Fibroblast of the conjunctiva (primary cell): ENCODE measurements around the gene KRT83.
"Not testable (repeated sequence)": the region's sequence is repeated elsewhere in the genome, so short reads cannot be mapped to it uniquely, and the experiment has no call there.

Experiments used
- DNase-seq: peaks from one replicate; pipeline ENCODE4 v3.0.0-alpha.2; 2010; ENCODE audit warnings: low read depth

KRT83 gene

GRCh38 chr12:52286857-52287785 is 34.1 kb downstream of the KRT83 start:
- not testable (repeated sequence) for DNase-seq

- no peak for DNase-seq
These were observed 35.2 kb downstream of the KRT83 start for GRCh38 chr12:52285851-52286530.

DNA sequence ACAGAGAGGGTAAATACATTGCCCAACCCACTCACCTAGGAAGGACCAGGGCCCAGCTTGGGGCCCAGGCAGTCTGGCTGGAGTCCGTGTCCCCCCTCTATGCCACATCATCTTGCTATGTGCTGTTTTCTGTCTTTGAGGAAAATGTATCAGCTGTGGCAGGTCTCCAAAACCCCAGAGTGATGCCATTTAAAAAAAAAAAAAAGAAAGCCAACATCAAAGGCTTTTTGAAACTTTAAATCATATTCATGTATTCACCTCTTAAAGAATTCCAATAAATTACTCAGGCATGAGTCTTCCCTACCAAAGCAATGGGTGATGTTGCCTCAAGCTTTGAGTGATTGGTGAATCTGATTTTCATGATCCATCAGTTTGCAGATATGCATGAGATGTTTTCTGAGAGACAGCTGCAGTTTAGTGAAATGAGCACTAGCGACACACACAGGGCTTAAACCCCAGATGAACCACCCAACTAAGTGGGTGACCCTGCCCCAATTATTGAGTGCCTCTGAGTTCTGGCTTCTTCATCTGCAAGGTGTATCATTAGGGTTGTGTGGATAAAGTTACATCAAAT is 35.9 kb downstream of the KRT83 start:
- DNase-seq, result no peak

DNA sequence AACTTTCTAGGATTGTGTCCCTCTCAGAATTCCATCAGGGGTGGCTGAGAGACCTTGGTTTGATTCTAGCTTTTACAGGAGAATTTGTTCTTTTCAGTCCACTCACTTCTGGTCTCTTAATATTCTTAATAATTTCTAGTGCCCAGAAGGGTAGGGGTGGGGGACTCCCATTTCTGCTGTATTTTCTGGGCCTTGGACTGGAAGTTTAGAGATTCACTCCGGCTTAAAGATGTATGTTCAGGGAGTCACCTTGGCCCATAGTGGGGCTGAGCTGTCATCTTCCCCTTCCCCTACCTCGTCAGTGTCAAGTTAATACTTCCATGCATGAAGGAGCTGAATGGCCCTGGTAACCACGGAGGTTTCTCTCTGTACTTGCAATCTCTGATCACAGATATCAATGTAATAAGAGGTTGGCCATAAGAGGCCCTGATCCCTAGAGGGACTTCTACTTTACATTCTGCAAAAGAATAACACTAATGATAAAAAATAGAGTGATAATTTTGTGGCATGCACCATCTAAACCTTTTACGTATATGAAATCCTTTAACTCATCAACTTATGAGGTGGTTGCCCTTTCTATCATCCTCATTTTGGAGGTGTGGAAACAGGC is 36.5 kb downstream of the KRT83 start:
- DNase-seq, result no peak

DNA sequence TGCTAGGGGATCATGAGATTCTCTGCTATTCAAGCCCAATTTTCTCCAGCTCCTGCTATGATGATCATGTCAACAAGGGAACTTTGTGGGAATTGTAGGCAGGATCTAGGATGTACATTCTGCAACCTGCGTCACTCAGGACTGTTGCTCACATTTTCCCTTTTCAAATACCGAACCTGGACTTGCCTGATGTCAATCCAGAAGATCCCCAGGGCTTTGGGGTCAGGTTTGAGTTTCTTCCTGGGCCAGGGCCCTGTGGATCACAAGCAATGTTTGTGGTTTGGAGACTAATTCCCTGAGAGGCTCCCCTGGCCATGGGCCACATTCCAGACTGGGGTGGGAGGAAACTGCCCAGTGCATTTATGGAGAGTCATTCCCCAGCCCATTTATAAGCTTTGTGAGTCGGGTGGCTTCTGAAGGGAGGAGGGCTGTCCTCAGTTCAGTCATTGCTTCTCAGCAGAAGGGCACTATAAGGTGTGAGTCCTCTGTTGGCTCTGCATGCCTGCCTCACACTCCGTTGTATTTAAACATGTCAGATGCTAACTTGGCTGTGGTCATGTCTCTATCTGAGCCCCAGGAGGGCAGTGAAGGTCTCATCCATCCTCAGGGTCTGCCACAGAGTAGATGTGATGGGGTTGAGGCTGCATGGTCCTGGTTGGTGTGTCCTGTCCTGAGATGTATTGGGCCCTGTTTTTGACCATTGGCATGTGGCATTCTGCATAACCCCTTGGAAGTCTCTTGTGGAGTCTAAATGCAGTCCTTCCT is 40.2 kb downstream of the KRT83 start:
- peak; percentile 96 for DNase-seq

DNA sequence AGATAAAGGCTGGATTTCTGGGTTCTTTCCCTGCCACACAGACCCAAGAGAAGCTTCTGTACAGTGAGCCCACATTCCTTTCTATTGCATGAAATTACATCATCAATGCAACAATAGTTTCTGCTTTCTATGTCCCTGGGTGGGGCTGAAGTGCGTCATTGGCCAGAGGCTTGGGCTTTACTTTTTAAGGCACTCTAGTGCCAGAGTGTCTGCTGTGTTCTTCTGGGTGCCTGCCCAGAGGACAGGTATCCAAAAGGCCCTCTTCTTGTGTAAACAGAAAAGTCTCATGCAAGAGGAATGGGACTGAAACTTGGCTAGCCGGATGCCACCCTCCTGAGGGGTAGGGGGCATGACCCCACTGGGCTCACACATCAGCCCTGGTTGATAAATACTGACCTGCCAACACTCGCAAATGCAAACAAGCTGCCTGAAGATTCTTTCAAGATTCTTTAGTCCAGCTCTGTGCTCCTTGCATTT is 40.8 kb downstream of the KRT83 start:
- peak; percentile 96 for DNase-seq

DNA sequence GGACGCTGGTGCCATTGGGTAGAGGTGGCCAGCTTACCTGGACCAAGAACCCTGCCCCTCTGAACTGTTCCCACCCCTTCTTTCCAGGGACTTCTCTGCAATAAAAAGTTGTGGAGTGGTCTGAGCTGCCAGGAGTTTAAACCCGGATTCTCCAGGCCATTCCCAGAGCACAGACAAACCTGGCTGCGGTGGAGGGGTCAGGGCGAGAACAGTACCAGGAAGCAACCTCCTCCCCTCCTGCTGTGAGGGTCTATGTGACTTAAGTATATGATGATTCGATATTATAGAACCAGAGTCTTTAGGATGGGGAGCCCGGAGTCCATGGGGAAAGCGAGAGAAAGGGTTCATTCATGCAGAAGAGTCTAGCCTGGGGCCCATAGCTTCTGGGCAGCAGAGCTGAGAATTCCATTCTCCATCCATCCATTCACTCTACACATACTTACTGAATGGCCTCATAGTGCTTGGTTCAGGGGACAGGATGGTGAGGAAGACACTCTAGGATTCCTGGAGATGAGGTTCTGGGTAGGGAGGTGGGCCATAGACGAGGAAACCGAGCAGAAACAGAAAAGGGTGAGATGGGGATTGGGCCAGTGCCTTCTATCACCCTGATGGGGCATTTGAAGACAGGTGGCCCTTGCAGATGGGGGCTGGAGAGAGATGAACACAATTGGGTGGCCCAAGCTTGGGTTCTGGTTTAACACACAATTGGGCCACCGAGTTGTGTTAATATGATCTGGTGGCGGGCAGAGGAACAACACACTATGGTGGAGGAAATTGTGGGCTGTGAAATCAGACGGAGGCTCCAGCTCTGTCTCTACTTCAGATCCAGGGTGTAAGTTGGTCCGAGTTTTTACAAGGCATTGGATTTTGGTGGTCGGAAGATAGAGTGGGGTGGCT is 41.5 kb downstream of the KRT83 start:
- DNase-seq, result no peak

GRCh38 chr12:52278575-52279421 is 42.4 kb downstream of the KRT83 start:
- DNase-seq, result peak; percentile 55

- DNase-seq, result no peak
These were observed 43.5 kb downstream of the KRT83 start for GRCh38 chr12:52277486-52278245.

GRCh38 chr12:52275686-52276085 is 45.5 kb downstream of the KRT83 start:
- DNase-seq, result no peak

GRCh38 chr12:52274521-52275120 is 46.6 kb downstream of the KRT83 start, which contains the start of gene KRT86:
TSS of gene KRT86 (plus strand) at chr12:52274645. CDS start at chr12:52301917, 27,272 bp downstream.
- DNase-seq, result no peak

- DNase-seq, result no peak
These were observed 50.0 kb downstream of the KRT83 start for GRCh38 chr12:52271158-52271557.

- no peak for DNase-seq
These were observed 50.6 kb downstream of the KRT83 start for GRCh38 chr12:52270541-52271070.

GRCh38 chr12:52268212-52268611 is 53.0 kb downstream of the KRT83 start:
- no peak for DNase-seq

GRCh38 chr12:52267699-52268098 is 53.5 kb downstream of the KRT83 start:
- DNase-seq, result no peak

GRCh38 chr12:52267266-52267665 is 53.9 kb downstream of the KRT83 start:
- DNase-seq, result no peak

DNA sequence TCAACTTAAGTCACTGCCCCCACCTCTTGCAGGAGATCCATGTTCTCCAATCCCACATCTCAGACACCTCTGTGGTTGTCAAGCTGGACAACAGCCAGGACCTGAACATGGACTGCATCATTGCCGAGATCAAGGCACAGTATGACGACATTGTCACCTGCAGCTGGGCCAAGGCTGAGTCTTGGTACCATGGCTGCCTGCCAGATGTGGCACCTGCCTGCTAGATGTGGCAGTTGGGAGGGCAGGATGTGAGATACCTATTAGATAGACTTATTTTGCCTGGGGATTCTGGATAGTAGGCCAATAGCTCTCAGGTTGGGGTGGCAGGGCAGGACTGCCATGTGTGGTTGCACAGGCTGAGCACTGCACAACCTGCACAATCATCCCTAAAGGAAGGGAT is 54.7 kb downstream of the KRT83 start:
- DNase-seq, result no peak

GRCh38 chr12:52264435-52264825 is 56.8 kb downstream of the KRT83 start:
- DNase-seq, result no peak
